ENCODE measurements around the gene ZNF462.

GRCh38 chr9:106846307-106846706 is 16.7 kb upstream of the ZNF462 start:
- TF ChIP-seq CTCF (IDR thresholded peaks at IDR 0.05; ENCODE audit: low read depth, low read length, missing input control): no peak
- TF ChIP-seq REST (IDR thresholded peaks at IDR 0.05): no peak
- no peak for TF ChIP-seq GABPA (IDR thresholded peaks at IDR 0.05 in 1 of 2, conservative IDR thresholded peaks at IDR 0.05 in 1 of 2)
- no peak for TF ChIP-seq ZBTB33 (IDR thresholded peaks at IDR 0.05)

Data from liver (tissue), 3 donors.